ENCODE measurements around the gene HSPA14. TPM values are rescaled to one million over a fixed set of nuclear protein-coding genes. Genes with fewer than 3 reads are reported as not detected.
A peak's percentile ranks its signal among the peaks of the same experiment; 100 is the strongest.

Gene HSPA14
- total and polyA plus RNA-seq, 5 donors from 2014 or later = 16.0 to 26.7 (median 22.6) TPM

GRCh38 chr10:14839305-14839695, 1.2 kb downstream of the HSPA14 start:
- no peaks in the 10 kb centered on the region for H3K9me3 Mint-ChIP-seq
- peaks cover 37% of the 10 kb centered on the region for H3K36me3 ChIP-seq (ENCODE audit: control insufficient read depth, insufficient read depth, low read length)
- no peaks in the 10 kb centered on the region for H3K9me3 ChIP-seq (ENCODE audit: control insufficient read depth in 2 of 2, low read length in 2 of 2)
- peaks cover 7% of the 10 kb centered on the region for H3K36me3 Mint-ChIP-seq
- H3K4me3 Mint-ChIP-seq = peak overlapping the region; percentile 96 to 99 (median 97)
- peaks cover 15 to 41% (median 27%) of the 10 kb centered on the region in 4 donors for H3K4me1 Mint-ChIP-seq
- ATAC-seq (ENCODE audit: low read depth in 2 of 2) = no peak
- no peak for DNase-seq
- no peaks in the 10 kb centered on the region for H3K27me3 ChIP-seq (ENCODE audit: control insufficient read depth, insufficient read depth, low read length)
- H3K4me1 ChIP-seq (ENCODE audit: control insufficient read depth, insufficient read depth, low read length, poor library complexity, severe bottlenecking) = peaks cover 22% of the 10 kb centered on the region
- H3K27ac ChIP-seq (ENCODE audit: insufficient read depth, low read length, poor library complexity, severe bottlenecking) = peak overlapping the region; percentile 7
- peak overlapping the region; percentile 91 for H3K4me3 ChIP-seq (ENCODE audit: low read depth, low read length)
- H3K27ac Mint-ChIP-seq = peak overlapping the region; percentile 71 to 98 (median 93)
- no peaks in the 10 kb centered on the region for H3K27me3 Mint-ChIP-seq

GRCh38 chr10:14840178-14840577, 2.1 kb downstream of the HSPA14 start:
- Mint-ChIP-seq H3K4me3 (peak overlapping the region; percentile 62 to 99 (median 80)), H3K36me3 (peaks cover 14% of the 10 kb centered on the region)

GRCh38 chr10:14843327-14843988, 5.4 kb downstream of the HSPA14 start:
- no peaks in the 10 kb centered on the region for H3K9me3 ChIP-seq (ENCODE audit: control insufficient read depth in 2 of 2, low read length in 2 of 2)
- no peak overlapping the region for H3K27ac ChIP-seq (ENCODE audit: insufficient read depth, low read length, poor library complexity, severe bottlenecking)
- no peak for DNase-seq
- H3K36me3 ChIP-seq (ENCODE audit: control insufficient read depth, insufficient read depth, low read length) = peaks cover 46% of the 10 kb centered on the region
- Mint-ChIP-seq H3K9me3 (no peaks in the 10 kb centered on the region), H3K27me3 (no peaks in the 10 kb centered on the region), H3K4me3 (no peak overlapping the region), H3K36me3 (peaks cover 20% of the 10 kb centered on the region), H3K4me1 (peaks cover 23 to 45% (median 25%) of the 10 kb centered on the region in 4 donors), H3K27ac (no peak overlapping the region)
- no peaks in the 10 kb centered on the region for H3K27me3 ChIP-seq (ENCODE audit: control insufficient read depth, insufficient read depth, low read length)
- no peak for ATAC-seq (ENCODE audit: low read depth in 2 of 2)
- H3K4me1 ChIP-seq (ENCODE audit: control insufficient read depth, insufficient read depth, low read length, poor library complexity, severe bottlenecking) = peaks cover 14% of the 10 kb centered on the region
- no peak overlapping the region for H3K4me3 ChIP-seq (ENCODE audit: low read depth, low read length)

More at GRCh38 chr10:14840178-14840577, 2.1 kb downstream of the HSPA14 start:
- Histone ChIP-seq H3K4me3 (ENCODE audit: low read depth, low read length) (no peak overlapping the region), H3K4me1 (ENCODE audit: control insufficient read depth, insufficient read depth, low read length, poor library complexity, severe bottlenecking) (peaks cover 22% of the 10 kb centered on the region), H3K36me3 (ENCODE audit: control insufficient read depth, insufficient read depth, low read length) (peaks cover 45% of the 10 kb centered on the region), H3K27ac (ENCODE audit: insufficient read depth, low read length, poor library complexity, severe bottlenecking) (peak overlapping the region; percentile 36), H3K27me3 (ENCODE audit: control insufficient read depth, insufficient read depth, low read length) (no peaks in the 10 kb centered on the region), H3K9me3 (ENCODE audit: control insufficient read depth in 2 of 2, low read length in 2 of 2) (no peaks in the 10 kb centered on the region)
- no peaks in the 10 kb centered on the region for H3K9me3 Mint-ChIP-seq
- peaks cover 14 to 45% (median 28%) of the 10 kb centered on the region in 4 donors for H3K4me1 Mint-ChIP-seq
- DNase-seq = no peak
- H3K27ac Mint-ChIP-seq = peak overlapping the region in 2 of 3 donors; percentile 77 to 98
- H3K27me3 Mint-ChIP-seq = no peaks in the 10 kb centered on the region
- ATAC-seq (ENCODE audit: low read depth in 2 of 2) = no peak

GRCh38 chr10:14844948-14845347, 6.8 kb downstream of the HSPA14 start:
- Mint-ChIP-seq H3K4me1 (peaks cover 16 to 33% (median 20%) of the 10 kb centered on the region in 4 donors), H3K27ac (no peak overlapping the region), H3K27me3 (no peaks in the 10 kb centered on the region)

GRCh38 chr10:14852236-14852635, 14.1 kb downstream of the HSPA14 start:
- H3K36me3 ChIP-seq (ENCODE audit: control insufficient read depth, insufficient read depth, low read length) = peaks cover 59% of the 10 kb centered on the region
- H3K4me3 Mint-ChIP-seq = no peak overlapping the region
- H3K9me3 ChIP-seq (ENCODE audit: control insufficient read depth in 2 of 2, low read length in 2 of 2) = no peaks in the 10 kb centered on the region
- peaks cover 32% of the 10 kb centered on the region for H3K36me3 Mint-ChIP-seq
- ATAC-seq (ENCODE audit: low read depth in 2 of 2) = no peak
- no peaks in the 10 kb centered on the region for H3K27me3 Mint-ChIP-seq
- H3K9me3 Mint-ChIP-seq = no peaks in the 10 kb centered on the region
- no peak overlapping the region for H3K4me3 ChIP-seq (ENCODE audit: low read depth, low read length)
- H3K27ac Mint-ChIP-seq = no peak overlapping the region
- H3K4me1 ChIP-seq (ENCODE audit: control insufficient read depth, insufficient read depth, low read length, poor library complexity, severe bottlenecking) = no peaks in the 10 kb centered on the region
- H3K27ac ChIP-seq (ENCODE audit: insufficient read depth, low read length, poor library complexity, severe bottlenecking) = no peak overlapping the region
- DNase-seq = no peak
- H3K4me1 Mint-ChIP-seq = peaks cover 4 to 10% (median 7%) of the 10 kb centered on the region in 4 donors
- no peaks in the 10 kb centered on the region for H3K27me3 ChIP-seq (ENCODE audit: control insufficient read depth, insufficient read depth, low read length)

More at GRCh38 chr10:14844948-14845347, 6.8 kb downstream of the HSPA14 start:
- Histone ChIP-seq H3K36me3 (ENCODE audit: control insufficient read depth, insufficient read depth, low read length) (peaks cover 55% of the 10 kb centered on the region), H3K9me3 (ENCODE audit: control insufficient read depth in 2 of 2, low read length in 2 of 2) (no peaks in the 10 kb centered on the region), H3K4me3 (ENCODE audit: low read depth, low read length) (no peak overlapping the region), H3K27me3 (ENCODE audit: control insufficient read depth, insufficient read depth, low read length) (no peaks in the 10 kb centered on the region), H3K27ac (ENCODE audit: insufficient read depth, low read length, poor library complexity, severe bottlenecking) (no peak overlapping the region), H3K4me1 (ENCODE audit: control insufficient read depth, insufficient read depth, low read length, poor library complexity, severe bottlenecking) (no peaks in the 10 kb centered on the region)
- H3K4me3 Mint-ChIP-seq = peak overlapping the region in 1 of 4 donors; percentile 49
- ATAC-seq (ENCODE audit: low read depth in 2 of 2) (no peak), DNase-seq (no peak)
- no peaks in the 10 kb centered on the region for H3K9me3 Mint-ChIP-seq
- peaks cover 26% of the 10 kb centered on the region for H3K36me3 Mint-ChIP-seq

GRCh38 chr10:14855453-14855852, 17.3 kb downstream of the HSPA14 start:
- Mint-ChIP-seq H3K9me3 (no peaks in the 10 kb centered on the region), H3K36me3 (peaks cover 36% of the 10 kb centered on the region), H3K27ac (no peak overlapping the region), H3K4me1 (peaks cover 4 to 9% (median 5%) of the 10 kb centered on the region in 4 donors), H3K4me3 (no peak overlapping the region), H3K27me3 (no peaks in the 10 kb centered on the region)
- Histone ChIP-seq H3K4me1 (ENCODE audit: control insufficient read depth, insufficient read depth, low read length, poor library complexity, severe bottlenecking) (no peaks in the 10 kb centered on the region), H3K36me3 (ENCODE audit: control insufficient read depth, insufficient read depth, low read length) (peaks cover 70% of the 10 kb centered on the region), H3K27me3 (ENCODE audit: control insufficient read depth, insufficient read depth, low read length) (no peaks in the 10 kb centered on the region), H3K4me3 (ENCODE audit: low read depth, low read length) (no peak overlapping the region), H3K27ac (ENCODE audit: insufficient read depth, low read length, poor library complexity, severe bottlenecking) (no peak overlapping the region), H3K9me3 (ENCODE audit: control insufficient read depth in 2 of 2, low read length in 2 of 2) (no peaks in the 10 kb centered on the region)
- DNase-seq (no peak), ATAC-seq (ENCODE audit: low read depth in 2 of 2) (no peak)

GRCh38 chr10:14858338-14858960, 20.3 kb downstream of the HSPA14 start:
- H3K4me3 Mint-ChIP-seq = no peak overlapping the region
- peaks cover 60% of the 10 kb centered on the region for H3K36me3 ChIP-seq (ENCODE audit: control insufficient read depth, insufficient read depth, low read length)
- no peak overlapping the region for H3K27ac Mint-ChIP-seq
- no peaks in the 10 kb centered on the region for H3K9me3 ChIP-seq (ENCODE audit: control insufficient read depth in 2 of 2, low read length in 2 of 2)
- DNase-seq (no peak), ATAC-seq (ENCODE audit: low read depth in 2 of 2) (no peak)
- H3K27me3 ChIP-seq (ENCODE audit: control insufficient read depth, insufficient read depth, low read length) = no peaks in the 10 kb centered on the region
- H3K27ac ChIP-seq (ENCODE audit: insufficient read depth, low read length, poor library complexity, severe bottlenecking) = no peak overlapping the region
- peaks cover 0 to 7% (median 4%) of the 10 kb centered on the region in 4 donors for H3K4me1 Mint-ChIP-seq
- H3K9me3 Mint-ChIP-seq = no peaks in the 10 kb centered on the region
- no peak overlapping the region for H3K4me3 ChIP-seq (ENCODE audit: low read depth, low read length)
- H3K27me3 Mint-ChIP-seq = no peaks in the 10 kb centered on the region
- H3K4me1 ChIP-seq (ENCODE audit: control insufficient read depth, insufficient read depth, low read length, poor library complexity, severe bottlenecking) = no peaks in the 10 kb centered on the region
- H3K36me3 Mint-ChIP-seq = peaks cover 35% of the 10 kb centered on the region

Data from CD4-positive, CD25-positive, alpha-beta regulatory T cell (primary cell).